Endothelial cell of umbilical vein (primary cell): ENCODE results near the gene ADIPOQ.
"Not testable (repeated sequence)": the region's sequence is repeated elsewhere in the genome, so short reads cannot be mapped to it uniquely, and the experiment has no call there.

Experiments used
- POLR2AphosphoS5 ChIP-seq: IDR thresholded peaks from 2 replicates; pipeline ENCODE4 v1.6.1; 2012; ENCODE audit warnings: low read depth, mild to moderate bottlenecking, control low read depth, low read length, moderate library complexity; ENCODE audit not compliant: insufficient read depth
- TF ChIP-seq, protein P1 (sequence below), 2 donors: IDR thresholded peaks; 1 replicate in 1 of 2; 2 replicates in 1 of 2; pipeline ENCODE4 v1.5.1; 2011; ENCODE audit warnings: low read length in 2 of 2, mild to moderate bottlenecking in 2 of 2, moderate library complexity in 2 of 2, control low read depth in 1 of 2, inconsistent platforms in 1 of 2, low read depth in 1 of 2; ENCODE audit not compliant: insufficient read depth in 1 of 2; ENCODE audit errors: extremely low read depth in 1 of 2

DNA sequence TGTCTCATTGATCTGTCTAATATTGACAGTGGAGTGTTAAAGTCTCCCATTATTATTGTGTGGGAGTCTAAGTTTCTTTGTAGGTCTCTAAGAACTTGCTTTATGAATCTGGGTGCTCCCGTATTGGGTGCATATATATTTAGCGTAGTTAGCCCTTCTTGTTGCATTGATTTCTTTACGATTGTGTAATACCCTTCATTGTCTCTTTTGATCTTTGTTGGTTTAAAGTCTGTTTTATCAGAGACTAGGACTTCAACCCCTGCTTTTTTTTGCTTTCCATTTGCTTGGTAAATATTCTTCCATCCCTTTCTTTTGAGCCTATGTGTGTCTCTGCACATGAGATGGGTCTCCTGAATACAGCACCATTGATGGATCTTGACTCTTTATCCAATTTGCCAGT is 64.6 kb downstream of the ADIPOQ start:
- TF ChIP-seq, protein P1, sequence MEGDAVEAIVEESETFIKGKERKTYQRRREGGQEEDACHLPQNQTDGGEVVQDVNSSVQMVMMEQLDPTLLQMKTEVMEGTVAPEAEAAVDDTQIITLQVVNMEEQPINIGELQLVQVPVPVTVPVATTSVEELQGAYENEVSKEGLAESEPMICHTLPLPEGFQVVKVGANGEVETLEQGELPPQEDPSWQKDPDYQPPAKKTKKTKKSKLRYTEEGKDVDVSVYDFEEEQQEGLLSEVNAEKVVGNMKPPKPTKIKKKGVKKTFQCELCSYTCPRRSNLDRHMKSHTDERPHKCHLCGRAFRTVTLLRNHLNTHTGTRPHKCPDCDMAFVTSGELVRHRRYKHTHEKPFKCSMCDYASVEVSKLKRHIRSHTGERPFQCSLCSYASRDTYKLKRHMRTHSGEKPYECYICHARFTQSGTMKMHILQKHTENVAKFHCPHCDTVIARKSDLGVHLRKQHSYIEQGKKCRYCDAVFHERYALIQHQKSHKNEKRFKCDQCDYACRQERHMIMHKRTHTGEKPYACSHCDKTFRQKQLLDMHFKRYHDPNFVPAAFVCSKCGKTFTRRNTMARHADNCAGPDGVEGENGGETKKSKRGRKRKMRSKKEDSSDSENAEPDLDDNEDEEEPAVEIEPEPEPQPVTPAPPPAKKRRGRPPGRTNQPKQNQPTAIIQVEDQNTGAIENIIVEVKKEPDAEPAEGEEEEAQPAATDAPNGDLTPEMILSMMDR (IDR thresholded peaks at IDR 0.05; ENCODE audit: extremely low read depth in 1 of 2, insufficient read depth in 1 of 2, low read depth in 1 of 2, low read length in 2 of 2), result not testable (repeated sequence)
- TF ChIP-seq POLR2AphosphoS5, result not testable (repeated sequence)
